Karpas-422 (cell line): ENCODE data around the gene CISD3. TPM values are rescaled to one million over a fixed set of nuclear protein-coding genes. Genes with fewer than 3 reads are reported as not detected.

Experiments used
- DNase-seq: peaks from one replicate; pipeline ENCODE4 v3.0.0-alpha.2; 2015
- H2AFZ ChIP-seq: fragments of 200-600 bp; sonication (generic); 2 replicates; pipeline ENCODE4 v1.6.1; 2014; ENCODE audit warnings: antibody characterized with exemption, low read length, mixed read lengths
- H3K27ac ChIP-seq: fragments of 200-600 bp; sonication (generic); 2 replicates; pipeline ENCODE4 v1.5.1; 2014; ENCODE audit warnings: mild to moderate bottlenecking, low read length, moderate library complexity
- H3K27me3 ChIP-seq: fragments of 200-600 bp; sonication (generic); 2 replicates; pipeline ENCODE4 v1.6.1; 2014; ENCODE audit warnings: low read length, mixed read lengths
- H3K36me3 ChIP-seq: fragments of 200-600 bp; sonication (generic); 2 replicates; pipeline ENCODE4 v1.6.1; 2014; ENCODE audit warnings: low read length, mixed read lengths; ENCODE audit not compliant: insufficient read depth
- H3K4me1 ChIP-seq: fragments of 200-600 bp; sonication (generic); 2 replicates; pipeline ENCODE4 v1.6.1; 2014; ENCODE audit warnings: mild to moderate bottlenecking, low read length, mixed read lengths
- H3K4me2 ChIP-seq: fragments of 200-600 bp; sonication (generic); 2 replicates; pipeline ENCODE4 v1.6.1; 2014; ENCODE audit warnings: low read length, low read depth, mild to moderate bottlenecking; ENCODE audit not compliant: poor library complexity, severe bottlenecking
- H3K4me3 ChIP-seq: fragments of 200-600 bp; sonication (generic); 2 replicates; pipeline ENCODE4 v1.5.1; 2014; ENCODE audit warnings: mild to moderate bottlenecking, antibody characterized with exemption, low read length, mixed read lengths
- H3K79me2 ChIP-seq: fragments of 200-600 bp; sonication (generic); 2 replicates; pipeline ENCODE4 v1.6.1; 2014; ENCODE audit warnings: mild to moderate bottlenecking, low read length, mixed read lengths
- H3K9ac ChIP-seq: fragments of 200-600 bp; sonication (generic); 2 replicates; pipeline ENCODE4 v1.6.0; 2014; ENCODE audit warnings: low read length
- H3K9me2 ChIP-seq: fragments of 200-600 bp; sonication (generic), shearing (Covaris generic); replicated peaks from 2 replicates; pipeline ENCODE4 v1.6.0; 2014; ENCODE audit warnings: mild to moderate bottlenecking, low read length, moderate library complexity; ENCODE audit not compliant: insufficient read depth
- H3K9me3 ChIP-seq: fragments of 300-700, 200-600 bp; sonication (generic); 2 replicates; pipeline ENCODE4 v1.6.1; 2014; ENCODE audit warnings: low read length, mixed read lengths
- H4K20me1 ChIP-seq: fragments of 200-600 bp; sonication (generic); 2 replicates; pipeline ENCODE4 v1.6.1; 2014; ENCODE audit warnings: mild to moderate bottlenecking, antibody characterized with exemption, low read length, low read depth; ENCODE audit not compliant: insufficient read depth
- total RNA-seq: library from RNA; depleted of rRNA; stranded (reverse); fragments of >200 nt; shearing (Covaris generic); gene quantifications from 2 replicates; pipeline ENCODE4 v1.2.3, GENCODE V29; 2014; ENCODE audit warnings: low replicate concordance

CISD3 gene
- total RNA-seq, 1 experiment from 2014 or later = 6.8 TPM

GRCh38 chr17:38711792-38712571 is 18.2 kb upstream of the CISD3 start:
- no peak overlapping the region for H3K4me2 ChIP-seq
- no peak for DNase-seq
- H3K79me2 ChIP-seq = peaks cover 17% of the 10 kb centered on the region
- no peak overlapping the region for H2AFZ ChIP-seq
- no peak overlapping the region for H3K27ac ChIP-seq
- peaks cover 10% of the 10 kb centered on the region for H3K36me3 ChIP-seq
- H3K27me3 ChIP-seq = no peaks in the 10 kb centered on the region
- H3K9me2 ChIP-seq = no peaks in the 10 kb centered on the region
- H3K4me3 ChIP-seq = no peak overlapping the region
- no peaks in the 10 kb centered on the region for H4K20me1 ChIP-seq
- H3K9me3 ChIP-seq = no peaks in the 10 kb centered on the region
- H3K4me1 ChIP-seq = peaks cover 5% of the 10 kb centered on the region
- no peak overlapping the region for H3K9ac ChIP-seq

DNA sequence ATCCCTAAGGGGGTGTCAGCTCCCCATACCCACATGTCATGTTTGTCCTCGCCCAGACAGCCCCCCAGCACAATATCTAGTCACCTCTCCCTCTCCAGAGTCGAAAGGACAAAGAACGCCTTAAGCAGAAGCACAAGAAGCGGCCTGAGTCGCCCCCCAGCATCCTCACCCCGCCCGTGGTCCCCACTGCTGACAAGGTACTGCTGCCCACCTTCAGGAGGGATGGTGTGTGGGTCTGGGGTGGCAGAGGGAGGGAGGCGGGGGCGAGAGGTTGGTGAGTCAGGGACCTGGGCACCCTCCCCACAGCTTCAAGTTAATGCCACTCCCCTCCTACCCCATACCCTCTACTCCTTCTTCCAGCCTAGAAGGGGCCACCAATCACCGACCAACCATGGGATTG is 17.5 kb upstream of the CISD3 start:
- H3K9ac ChIP-seq = no peak overlapping the region
- peaks cover 11% of the 10 kb centered on the region for H3K79me2 ChIP-seq
- H4K20me1 ChIP-seq = no peaks in the 10 kb centered on the region
- no peak for DNase-seq
- peaks cover 10% of the 10 kb centered on the region for H3K36me3 ChIP-seq
- no peaks in the 10 kb centered on the region for H3K9me3 ChIP-seq
- no peaks in the 10 kb centered on the region for H3K4me1 ChIP-seq
- no peaks in the 10 kb centered on the region for H3K27me3 ChIP-seq
- no peaks in the 10 kb centered on the region for H3K9me2 ChIP-seq
- H3K27ac ChIP-seq = no peak overlapping the region
- no peak overlapping the region for H3K4me2 ChIP-seq
- no peak overlapping the region for H3K4me3 ChIP-seq
- no peak overlapping the region for H2AFZ ChIP-seq

- Histone ChIP-seq H4K20me1 (0 out of 2 replicates have a peak, but pooled peaks cover 2% of the 10 kb centered on the region), H3K4me2 (no peak overlapping the region), H3K9me3 (no peaks in the 10 kb centered on the region), H3K79me2 (peaks cover 2% of the 10 kb centered on the region; the same call in 1 of the 2 replicates), H3K27me3 (no peaks in the 10 kb centered on the region), H3K4me1 (no peaks in the 10 kb centered on the region), H2AFZ (no peak overlapping the region), H3K9me2 (no peaks in the 10 kb centered on the region), H3K27ac (no peak overlapping the region), H3K36me3 (peaks cover 10% of the 10 kb centered on the region), H3K4me3 (no peak overlapping the region), H3K9ac (no peak overlapping the region)
- DNase-seq = no peak
Observed at GRCh38 chr17:38713456-38714075, 16.6 kb upstream of the CISD3 start.

DNA sequence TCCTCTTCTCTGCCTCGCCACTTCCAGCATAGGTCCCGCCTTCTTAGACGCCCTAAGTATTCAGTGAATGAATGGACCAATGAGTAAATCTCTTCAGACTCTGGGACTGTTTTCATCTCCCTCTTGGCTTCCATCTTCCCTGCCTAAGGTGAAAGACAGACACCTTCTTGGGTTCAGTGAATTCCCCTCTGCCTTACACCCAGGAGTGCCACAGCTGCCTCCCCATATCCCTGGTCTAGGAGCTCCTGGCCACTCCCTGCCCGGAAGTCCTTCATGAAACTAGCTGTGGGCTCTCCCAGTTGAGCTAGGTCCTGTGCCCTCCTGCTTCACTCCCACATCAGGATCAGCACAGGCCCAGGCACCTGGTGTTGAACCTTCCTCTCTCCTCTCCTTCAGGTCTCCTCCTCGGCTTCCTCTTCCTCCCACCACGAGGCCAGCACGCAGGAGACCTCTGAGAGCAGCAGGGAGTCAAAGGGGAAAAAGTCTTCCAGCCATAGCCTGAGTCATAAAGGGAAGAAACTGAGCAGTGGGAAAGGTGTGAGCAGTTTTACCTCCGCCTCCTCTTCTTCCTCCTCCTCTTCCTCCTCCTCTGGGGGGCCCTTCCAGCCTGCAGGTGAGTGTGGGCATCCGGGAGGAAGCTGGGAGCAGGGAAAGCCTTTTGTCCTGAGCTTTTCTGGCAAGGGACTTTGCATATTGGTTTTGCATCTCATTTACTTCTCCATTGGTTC is 14.8 kb upstream of the CISD3 start:
- Histone ChIP-seq H3K4me3 (no peak overlapping the region), H3K4me2 (no peak overlapping the region), H3K4me1 (no peaks in the 10 kb centered on the region), H3K27ac (no peak overlapping the region), H3K27me3 (no peaks in the 10 kb centered on the region), H3K79me2 (no peaks in the 10 kb centered on the region), H3K9me3 (no peaks in the 10 kb centered on the region), H2AFZ (no peak overlapping the region), H3K9me2 (no peaks in the 10 kb centered on the region), H4K20me1 (0 out of 2 replicates have a peak, but pooled peaks cover 2% of the 10 kb centered on the region), H3K9ac (no peak overlapping the region), H3K36me3 (peaks cover 4% of the 10 kb centered on the region; the same call in 1 of the 2 replicates)
- DNase-seq = no peak

- 0 out of 2 replicates have a peak, but pooled peaks cover 2% of the 10 kb centered on the region for H4K20me1 ChIP-seq
- no peaks in the 10 kb centered on the region for H3K4me1 ChIP-seq
- no peaks in the 10 kb centered on the region for H3K79me2 ChIP-seq
- DNase-seq = no peak
- H2AFZ ChIP-seq = no peak overlapping the region
- H3K27me3 ChIP-seq = no peaks in the 10 kb centered on the region
- H3K9me3 ChIP-seq = no peaks in the 10 kb centered on the region
- peaks cover 4% of the 10 kb centered on the region for H3K36me3 ChIP-seq
- H3K27ac ChIP-seq = no peak overlapping the region
- H3K9me2 ChIP-seq = no peaks in the 10 kb centered on the region
- no peak overlapping the region for H3K9ac ChIP-seq
- no peak overlapping the region for H3K4me3 ChIP-seq
- no peak overlapping the region for H3K4me2 ChIP-seq
Observed at GRCh38 chr17:38716368-38717005, 13.7 kb upstream of the CISD3 start.

DNA sequence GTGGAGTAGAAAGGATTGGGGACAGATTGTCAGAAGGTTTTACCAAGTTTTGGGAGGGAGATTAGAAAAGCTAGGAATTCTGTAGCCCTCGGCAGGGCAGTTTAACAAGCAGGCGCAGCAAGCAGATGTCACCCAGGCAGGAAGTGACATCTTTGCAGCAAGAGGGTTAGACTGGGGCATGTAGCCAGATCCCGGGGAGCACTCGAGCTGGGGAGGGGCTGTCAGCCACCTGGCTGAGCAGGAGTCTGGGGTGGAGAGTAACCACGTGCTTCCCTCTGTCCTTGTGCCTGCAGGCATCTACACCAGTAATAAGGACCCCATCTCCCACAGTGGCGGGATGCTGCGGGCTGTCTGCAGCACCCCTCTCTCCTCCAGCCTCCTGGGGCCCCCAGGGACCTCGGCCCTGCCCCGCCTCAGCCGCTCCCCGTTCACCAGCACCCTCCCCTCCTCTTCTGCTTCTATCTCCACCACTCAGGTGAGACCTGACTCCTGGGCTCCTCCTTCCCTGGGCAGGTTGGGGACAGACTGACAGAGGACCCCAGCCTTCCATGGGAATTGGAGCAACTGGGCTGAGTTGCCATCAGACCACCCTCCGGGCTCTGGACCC is 12.9 kb upstream of the CISD3 start:
- Histone ChIP-seq H3K9me2 (no peaks in the 10 kb centered on the region), H3K4me3 (no peak overlapping the region), H3K4me1 (no peaks in the 10 kb centered on the region)

GRCh38 chr17:38719289-38719942 is 10.7 kb upstream of the CISD3 start:
- Histone ChIP-seq H3K79me2 (no peaks in the 10 kb centered on the region), H3K27ac (no peak overlapping the region), H3K4me2 (no peak overlapping the region), H3K9me3 (no peaks in the 10 kb centered on the region), H3K27me3 (no peaks in the 10 kb centered on the region), H3K4me3 (no peak overlapping the region), H3K4me1 (no peaks in the 10 kb centered on the region), H2AFZ (no peak overlapping the region), H3K9ac (no peak overlapping the region), H3K9me2 (no peaks in the 10 kb centered on the region), H3K36me3 (no peaks in the 10 kb centered on the region; the same call in 1 of the 2 replicates), H4K20me1 (0 out of 2 replicates have a peak, but pooled peaks cover 2% of the 10 kb centered on the region)
- DNase-seq = no peak

More for the DNA sequence above, 12.9 kb upstream of the CISD3 start:
- Histone ChIP-seq H3K79me2 (no peaks in the 10 kb centered on the region), H3K9ac (no peak overlapping the region), H4K20me1 (0 out of 2 replicates have a peak, but pooled peaks cover 2% of the 10 kb centered on the region), H3K9me3 (no peaks in the 10 kb centered on the region), H2AFZ (no peak overlapping the region), H3K27ac (no peak overlapping the region), H3K4me2 (no peak overlapping the region), H3K36me3 (peaks cover 2% of the 10 kb centered on the region), H3K27me3 (no peaks in the 10 kb centered on the region)
- DNase-seq = no peak
